Measurements from ENCODE around the gene VPS13C. TPM values are rescaled to one million over a fixed set of nuclear protein-coding genes. Genes with fewer than 3 reads are reported as not detected.
"Not testable (repeated sequence)": the region's sequence is repeated elsewhere in the genome, so short reads cannot be mapped to it uniquely, and the experiment has no call there.

Gene VPS13C
- total RNA-seq, 1 donor from 2014 or later, result 100 TPM

DNA sequence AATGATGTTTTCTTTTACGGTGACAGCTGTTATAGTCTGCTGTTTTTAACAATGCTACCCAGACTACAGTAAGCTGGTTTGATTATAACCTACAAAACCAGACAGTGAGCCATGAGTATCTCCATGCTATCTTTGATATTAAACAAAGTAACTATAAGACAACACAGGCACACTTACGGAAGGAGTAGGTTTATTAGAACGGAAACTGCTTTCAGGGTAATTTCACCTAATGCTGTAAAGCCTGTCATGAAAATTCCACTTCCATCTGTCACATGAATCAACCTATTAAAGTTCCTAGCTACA is 33.0 kb downstream of the VPS13C start:
- Histone ChIP-seq H3K27ac (no peak overlapping the region), H3K9me3 (no peaks in the 10 kb centered on the region), H3K4me1 (peaks cover 8% of the 10 kb centered on the region), H3K4me3 (no peak overlapping the region), H3K36me3 (peaks cover 43% of the 10 kb centered on the region), H3K27me3 (ENCODE audit: low read depth) (no peaks in the 10 kb centered on the region)
- intact Hi-C loops (cut with DNase I), result no loop called here
- DNase-seq (no peak), ATAC-seq (no peak)
- TF ChIP-seq, protein P1, sequence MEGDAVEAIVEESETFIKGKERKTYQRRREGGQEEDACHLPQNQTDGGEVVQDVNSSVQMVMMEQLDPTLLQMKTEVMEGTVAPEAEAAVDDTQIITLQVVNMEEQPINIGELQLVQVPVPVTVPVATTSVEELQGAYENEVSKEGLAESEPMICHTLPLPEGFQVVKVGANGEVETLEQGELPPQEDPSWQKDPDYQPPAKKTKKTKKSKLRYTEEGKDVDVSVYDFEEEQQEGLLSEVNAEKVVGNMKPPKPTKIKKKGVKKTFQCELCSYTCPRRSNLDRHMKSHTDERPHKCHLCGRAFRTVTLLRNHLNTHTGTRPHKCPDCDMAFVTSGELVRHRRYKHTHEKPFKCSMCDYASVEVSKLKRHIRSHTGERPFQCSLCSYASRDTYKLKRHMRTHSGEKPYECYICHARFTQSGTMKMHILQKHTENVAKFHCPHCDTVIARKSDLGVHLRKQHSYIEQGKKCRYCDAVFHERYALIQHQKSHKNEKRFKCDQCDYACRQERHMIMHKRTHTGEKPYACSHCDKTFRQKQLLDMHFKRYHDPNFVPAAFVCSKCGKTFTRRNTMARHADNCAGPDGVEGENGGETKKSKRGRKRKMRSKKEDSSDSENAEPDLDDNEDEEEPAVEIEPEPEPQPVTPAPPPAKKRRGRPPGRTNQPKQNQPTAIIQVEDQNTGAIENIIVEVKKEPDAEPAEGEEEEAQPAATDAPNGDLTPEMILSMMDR (IDR thresholded peaks at IDR 0.05), result no peak

DNA sequence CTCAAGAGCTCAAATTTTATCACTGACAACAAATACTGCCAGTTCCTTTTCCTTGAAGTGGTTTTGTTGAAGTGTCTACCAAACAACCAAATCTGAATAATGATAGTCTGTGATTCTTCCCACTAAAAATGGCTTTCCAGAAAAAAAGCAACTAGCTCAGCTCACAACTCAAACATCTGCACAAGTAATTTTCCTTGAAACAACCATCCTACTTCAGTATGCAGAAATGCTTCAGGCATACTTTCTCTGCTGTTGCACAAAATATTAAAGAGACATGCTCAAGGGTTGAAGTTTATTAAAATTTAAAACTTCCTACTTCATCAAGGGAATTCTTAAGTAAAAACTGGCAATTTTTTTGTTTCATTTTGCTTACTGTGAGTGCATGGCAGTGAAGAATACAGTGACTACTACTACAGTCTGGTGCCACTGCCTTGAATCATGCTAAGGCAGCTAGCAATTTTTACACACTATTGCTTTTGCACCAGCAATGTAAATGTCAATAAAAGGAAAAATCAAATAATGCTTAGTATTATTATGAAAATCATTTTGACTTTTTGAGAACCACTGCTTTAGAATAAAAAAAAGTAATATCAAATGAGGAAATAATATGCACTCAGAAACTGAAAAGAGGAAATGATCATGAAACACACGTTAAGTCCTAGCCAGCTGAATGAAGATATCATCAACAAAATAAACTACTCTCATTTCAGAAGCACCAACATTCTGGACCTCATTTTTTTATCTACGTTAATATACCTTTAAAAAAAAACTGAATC is 33.6 kb downstream of the VPS13C start:
- DNase-seq (no peak), ATAC-seq (no peak)
- H3K9me3 ChIP-seq, result no peaks in the 10 kb centered on the region
- intact Hi-C loops (cut with DNase I), result no loop called here
- H3K4me1 ChIP-seq, result peaks cover 8% of the 10 kb centered on the region
- no peaks in the 10 kb centered on the region for H3K27me3 ChIP-seq (ENCODE audit: low read depth)
- H3K27ac ChIP-seq, result no peak overlapping the region
- peaks cover 48% of the 10 kb centered on the region for H3K36me3 ChIP-seq
- no peak overlapping the region for H3K4me3 ChIP-seq
- TF ChIP-seq, protein P1 (IDR thresholded peaks at IDR 0.05), result no peak

DNA sequence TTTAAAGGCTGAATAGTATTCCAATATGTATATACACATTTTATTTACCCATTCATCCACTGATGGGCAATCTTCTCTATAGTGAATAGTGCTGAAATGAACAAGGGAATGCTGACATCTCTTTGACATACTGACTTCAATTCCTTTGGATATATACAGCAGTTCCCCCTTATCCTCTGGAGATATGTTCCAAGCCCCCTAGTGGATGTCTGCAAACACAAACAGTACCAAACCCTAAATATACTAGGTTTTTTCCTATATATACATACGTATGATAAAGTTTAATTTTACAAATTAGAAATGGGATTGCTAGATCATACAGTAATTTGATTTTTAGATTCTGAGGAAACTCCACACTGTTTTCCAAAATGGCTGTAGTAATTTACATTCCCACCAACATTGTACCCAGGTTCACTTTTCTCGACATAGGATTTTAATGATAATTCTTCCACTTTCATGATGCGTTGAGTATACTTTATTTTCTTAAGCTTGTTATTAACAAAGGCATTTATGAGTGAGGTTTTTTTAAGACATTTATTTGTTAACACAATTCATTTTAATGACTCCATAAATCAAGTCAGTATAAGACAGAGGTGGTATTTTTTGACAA is 38.2 kb downstream of the VPS13C start:
- Histone ChIP-seq H3K9me3 (no peaks in the 10 kb centered on the region), H3K4me1 (peaks cover 8% of the 10 kb centered on the region), H3K27ac (no peak overlapping the region), H3K4me3 (no peak overlapping the region), H3K36me3 (peaks cover 53% of the 10 kb centered on the region), H3K27me3 (ENCODE audit: low read depth) (no peaks in the 10 kb centered on the region)
- no peak for ATAC-seq
- DNase-seq, result no peak
- intact Hi-C loops (cut with DNase I), result no loop called here
- TF ChIP-seq, protein P1 (IDR thresholded peaks at IDR 0.05), result no peak

DNA sequence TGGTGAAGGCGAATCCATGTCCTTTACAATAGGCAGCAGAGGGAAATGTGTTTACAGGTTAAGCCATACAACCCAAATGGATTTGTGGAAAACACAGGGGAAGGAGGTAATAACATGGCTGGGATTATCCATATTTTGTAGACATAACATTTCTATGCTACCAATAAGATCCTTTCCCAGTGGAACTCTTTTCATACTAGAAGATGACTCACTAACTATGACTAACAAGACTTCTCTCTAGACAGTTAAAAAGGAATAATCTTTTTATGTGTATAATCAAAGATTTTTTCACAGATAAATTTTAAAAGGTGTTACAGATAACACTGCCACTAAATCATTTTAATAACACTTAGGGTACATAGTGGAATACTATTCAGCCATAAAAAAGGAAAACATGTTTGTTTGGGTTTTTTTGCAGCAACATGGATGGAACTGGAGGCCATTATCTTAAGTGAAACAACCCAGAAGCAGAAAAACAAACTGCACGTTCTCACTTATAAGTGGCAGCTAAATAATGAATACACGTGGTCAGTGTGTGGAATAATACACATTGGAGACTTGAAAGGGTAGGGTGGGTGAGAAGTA is 39.6 kb downstream of the VPS13C start:
- Histone ChIP-seq H3K36me3 (peaks cover 53% of the 10 kb centered on the region), H3K27me3 (ENCODE audit: low read depth) (no peaks in the 10 kb centered on the region), H3K27ac (no peak overlapping the region), H3K4me3 (no peak overlapping the region), H3K4me1 (no peaks in the 10 kb centered on the region), H3K9me3 (no peaks in the 10 kb centered on the region)
- ATAC-seq (no peak), DNase-seq (no peak)
- TF ChIP-seq, protein P1 (IDR thresholded peaks at IDR 0.05), result no peak
- intact Hi-C loops (cut with DNase I), result no loop called here

DNA sequence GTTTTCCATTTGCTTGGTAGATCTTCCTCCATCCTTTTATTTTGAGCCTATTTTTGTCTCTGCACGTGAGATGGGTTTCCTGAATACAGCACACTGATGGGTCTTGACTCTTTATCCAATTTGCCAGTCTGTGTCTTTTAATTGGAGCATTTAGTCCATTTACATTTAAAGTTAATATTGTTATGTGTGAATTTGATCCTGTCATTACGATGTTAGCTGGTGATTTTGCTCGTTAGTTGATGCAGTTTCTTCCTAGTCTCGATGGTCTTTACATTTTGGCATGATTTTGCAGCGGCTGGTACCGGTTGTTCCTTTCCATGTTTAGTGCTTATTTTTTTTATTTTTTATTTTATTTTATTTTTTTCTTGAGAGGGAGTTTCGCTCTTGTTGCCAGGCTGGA is 54.9 kb downstream of the VPS13C start:
- intact Hi-C loops (cut with DNase I); H3K4me3 ChIP-seq; H3K27me3 ChIP-seq (ENCODE audit: low read depth); H3K27ac ChIP-seq; DNase-seq; H3K4me1 ChIP-seq; H3K9me3 ChIP-seq; ATAC-seq: not testable (repeated sequence)
- H3K36me3 ChIP-seq, result peaks cover 45% of the 10 kb centered on the region

DNA sequence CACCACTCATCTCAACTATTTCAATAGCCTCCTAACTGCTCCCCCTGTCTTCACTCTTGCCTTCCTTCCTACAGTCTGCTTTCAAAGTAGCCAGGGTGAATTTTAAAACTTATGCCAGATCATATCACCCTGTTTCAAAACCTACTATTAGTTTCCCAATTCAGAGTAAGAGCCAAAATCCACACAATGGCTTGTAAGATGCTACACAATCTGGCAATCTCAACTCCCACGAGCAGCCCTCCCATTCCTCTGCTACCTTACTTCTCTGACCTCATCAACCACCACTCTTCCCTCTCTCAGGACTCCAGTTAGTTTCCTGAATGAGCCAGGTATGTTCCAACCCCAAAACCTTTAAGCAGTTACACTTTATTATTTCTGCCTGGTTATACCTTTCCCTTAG is 62.5 kb downstream of the VPS13C start:
- intact Hi-C loops (cut with DNase I), result no loop called here
- Histone ChIP-seq H3K9me3 (no peaks in the 10 kb centered on the region), H3K27ac (no peak overlapping the region), H3K36me3 (peaks cover 20% of the 10 kb centered on the region), H3K4me3 (no peak overlapping the region), H3K27me3 (ENCODE audit: low read depth) (no peaks in the 10 kb centered on the region), H3K4me1 (no peaks in the 10 kb centered on the region)
- DNase-seq (no peak), ATAC-seq (no peak)
- TF ChIP-seq, protein P1 (IDR thresholded peaks at IDR 0.05), result no peak

Data from lower lobe of right lung (tissue), 2 donors.